K562 (cell line): ENCODE results near the gene VILL. TPM values are rescaled to one million over a fixed set of nuclear protein-coding genes. Genes with fewer than 3 reads are reported as not detected.

Experiments used
- ATAC-seq: fragments of 200-7000 bp; cut with Tn5 transposase; 3 replicates; pipeline ENCODE4 v1.9.1; 2020; ENCODE audit warnings: moderate library complexity
- BruUV-seq: library from RNA; stranded (reverse); fragments of 400-500 nt; replicated peaks from 2 replicates; lab custom pipeline; 2021; lab: Mats Ljungman, UMichigan
- CTCF ChIA-PET: fragments of 300-600 bp; formaldehyde crosslinking; extraction: SDS; loops from one replicate; lab custom pipeline; 2021; ENCODE audit warnings: low intra/inter-chr PET ratio; lab: Yijun Ruan, JAX
- POLR2A ChIA-PET: fragments of 300-600, 350-650 bp; sonication (Branson Sonifier 250); formaldehyde crosslinking; extraction: SDS; loops from one replicate; lab custom pipeline; 2021; ENCODE audit warnings: antibody characterized with exemption, inconsistent platforms; lab: Yijun Ruan, JAX
- DNase-seq, 4 experiments: peaks; one replicate each; pipeline versions ENCODE4 v3.0.0 to v3.0.0-alpha.2; 2011 to 2018; ENCODE audit warnings: low spot score in 3 of 4, mixed read lengths in 3 of 4; ENCODE audit errors: extremely low read depth in 1 of 4
- FAIRE-seq: peaks from 2 replicates; lab custom pipeline; 2011; peaks lifted over from hg19 to GRCh38; lab: Jason Lieb, UNC
- H2AFZ ChIP-seq: 2 replicates; pipeline ENCODE4 v1.6.0; 2011; ENCODE audit warnings: low read depth, low read length, control low read depth, inconsistent platforms
- H3K27ac ChIP-seq: fragments of 200-600 bp; 3 replicates; pipeline ENCODE4 v1.8.0; 2011; ENCODE audit warnings: low read depth, mild to moderate bottlenecking, control low read depth, inconsistent platforms, low read length, moderate library complexity, mixed read lengths; ENCODE audit errors: extremely low read depth
- H3K27me3 ChIP-seq, 2 experiments: fragments of 300-600 bp in 1 of 2; 2 replicates in 1 of 2; 3 replicates in 1 of 2; pipeline versions ENCODE4 v1.6.0 to v1.8.0; 2011; ENCODE audit warnings: inconsistent platforms in 2 of 2, low read length in 2 of 2, mild to moderate bottlenecking in 1 of 2, mixed read lengths in 1 of 2, moderate library complexity in 1 of 2; ENCODE audit not compliant: control insufficient read depth in 2 of 2, insufficient read depth in 2 of 2
- H3K36me3 ChIP-seq: fragments of 300-600 bp; 3 replicates; pipeline ENCODE4 v1.8.0; 2011; ENCODE audit warnings: mild to moderate bottlenecking, low read length, inconsistent platforms; ENCODE audit not compliant: control insufficient read depth, insufficient read depth
- H3K4me1 ChIP-seq, 2 experiments: fragments of 200-600 bp in 1 of 2; replicated peaks in 1 of 2; 2 replicates in 1 of 2; 3 replicates in 1 of 2; pipeline versions ENCODE4 v1.5.1 to v1.8.0; 2011; ENCODE audit warnings: inconsistent platforms in 2 of 2, low read length in 2 of 2, mild to moderate bottlenecking in 1 of 2, mixed read lengths in 1 of 2, moderate library complexity in 1 of 2; ENCODE audit not compliant: control insufficient read depth in 2 of 2, insufficient read depth in 2 of 2
- H3K4me2 ChIP-seq: 2 replicates; pipeline ENCODE4 v1.6.1; 2011; ENCODE audit warnings: low read length, control low read depth, inconsistent platforms, mixed read lengths; ENCODE audit not compliant: insufficient read depth
- H3K4me3 ChIP-seq: fragments of 200-600 bp; sonication (generic), shearing (Covaris generic); 2 replicates; pipeline ENCODE4 v1.5.1; 2016; ENCODE audit warnings: control low read depth, inconsistent platforms
- H3K79me2 ChIP-seq: fragments of 200-600 bp; 3 replicates; pipeline ENCODE4 v1.8.0; 2011; ENCODE audit warnings: low read length, inconsistent platforms; ENCODE audit not compliant: control insufficient read depth, insufficient read depth
- H3K9ac ChIP-seq, 2 experiments: 2 replicates each; pipeline versions ENCODE4 v1.6.0 to v1.6.1; 2011; ENCODE audit warnings: low read depth in 2 of 2, low read length in 2 of 2, control low read depth in 1 of 2, inconsistent platforms in 1 of 2, mild to moderate bottlenecking in 1 of 2, mixed read lengths in 1 of 2; ENCODE audit not compliant: insufficient read depth in 1 of 2
- H3K9me1 ChIP-seq: one replicate; pipeline ENCODE4 v1.6.0; 2011; ENCODE audit warnings: inconsistent platforms, mild to moderate bottlenecking, low read length, moderate library complexity; ENCODE audit not compliant: control insufficient read depth, insufficient read depth
- H3K9me3 ChIP-seq: replicated peaks from 2 replicates; pipeline ENCODE4 v1.5.1; 2011; ENCODE audit warnings: low read depth, low read length, inconsistent platforms; ENCODE audit not compliant: control insufficient read depth, insufficient read depth
- H4K20me1 ChIP-seq: replicated peaks from 2 replicates; pipeline ENCODE4 v1.6.1; 2011; ENCODE audit warnings: low read length, inconsistent platforms, mixed read lengths; ENCODE audit not compliant: control insufficient read depth, insufficient read depth
- BHLHE40 ChIP-seq: IDR thresholded peaks from 2 replicates; pipeline ENCODE4 v1.6.1; 2011; ENCODE audit warnings: low read length, improper control_type of control experiment
- CBFA2T3 ChIP-seq: fragments of 450-650 bp; IDR thresholded peaks from 2 replicates; pipeline ENCODE4 v1.6.1; 2017
- COPS2 ChIP-seq: fragments of 450-650 bp; conservative IDR thresholded peaks from 2 replicates; pipeline ENCODE4 v1.6.1; 2016; ENCODE audit warnings: mild to moderate bottlenecking, moderate library complexity
- CXXC5 ChIP-seq: fragments of 250-450 bp; sonication (Bioruptor Pico); IDR thresholded peaks from 2 replicates; pipeline ENCODE4 v1.8.0; 2022; ENCODE audit warnings: inconsistent platforms, mild to moderate bottlenecking, moderate library complexity
- FOSL1 ChIP-seq: fragments of 200-800 bp; sonication (Bioruptor generic); conservative IDR thresholded peaks from 2 replicates; pipeline ENCODE4 v1.6.1; 2016; ENCODE audit warnings: missing genetic modification characterization, missing compliant biosample characterization
- FOXM1 ChIP-seq, 2 experiments: fragments of 450-650 bp in 1 of 2; sonication (generic) in 1 of 2; formaldehyde crosslinking in 1 of 2; IDR thresholded peaks; 2 replicates each; pipeline versions ENCODE4 v1.6.1 to v1.9.0; 2017 to 2022; ENCODE audit warnings: low read depth in 2 of 2, mild to moderate bottlenecking in 2 of 2, missing genetic modification reagents in 1 of 2, moderate library complexity in 1 of 2
- HDGF ChIP-seq: fragments of 450-650 bp; IDR thresholded peaks from 2 replicates; pipeline ENCODE4 v1.6.1; 2016
- TRIM24 ChIP-seq, 2 experiments: fragments of 450-650 bp; IDR thresholded peaks; 2 replicates each; pipeline ENCODE4 v1.6.1; 2016
- ZEB2 ChIP-seq: fragments of 450-650 bp; IDR thresholded peaks from 2 replicates; pipeline ENCODE4 v1.6.1; 2016
- ZNF354B ChIP-seq: fragments of 250-450 bp; sonication (Bioruptor Pico); IDR thresholded peaks from 2 replicates; pipeline ENCODE4 v1.4.0; 2020
- ZNF408 ChIP-seq: fragments of 250-450 bp; sonication (Bioruptor Pico); IDR thresholded peaks from 2 replicates; pipeline ENCODE4 v1.4.0; 2020; ENCODE audit warnings: low read depth, mild to moderate bottlenecking, moderate library complexity
- ZNF431 ChIP-seq: sonication (generic); formaldehyde crosslinking; IDR thresholded peaks from 2 replicates; pipeline ENCODE4 v1.8.0; 2022; ENCODE audit warnings: mild to moderate bottlenecking, missing genetic modification reagents
- ZNF639 ChIP-seq, 2 experiments: fragments of 200-800 bp in 1 of 2; sonication (Bioruptor generic) in 1 of 2; sonication (generic) in 1 of 2; formaldehyde crosslinking in 1 of 2; IDR thresholded peaks in 1 of 2; conservative IDR thresholded peaks in 1 of 2; 2 replicates each; pipeline versions ENCODE4 v1.5.0 to v1.6.1; 2016 to 2020; ENCODE audit warnings: missing compliant biosample characterization in 1 of 2, missing genetic modification characterization in 1 of 2, missing genetic modification reagents in 1 of 2
- WGBS: fragments of 100-300 bp; shearing (Covaris generic); methylation state at CpG from one replicate; pipeline ENCODE4 v1.1.6; 2016; ENCODE audit warnings: low coverage, mixed read lengths; ENCODE audit not compliant: insufficient coverage; ENCODE audit errors: missing lambda C conversion rate; 5-methylcytosine and 5-hydroxymethylcytosine counted together
- in situ Hi-C: fragments of 300-500 bp; cut with MboI; formaldehyde crosslinking; loops from 4 replicates; pipeline ENCODE4 v1.15.0; 2018; ENCODE audit warnings: inconsistent platforms, mixed read lengths
- intact Hi-C: fragments of 100-400 bp; cut with micrococcal nuclease; formaldehyde crosslinking; loops from 2 replicates; pipeline ENCODE4 v1.14.2; 2022
- polyA plus RNA-seq, 8 experiments: library from polyadenylated mRNA; depleted of rRNA in 4 of 8; stranded (reverse) in 5 of 8; unstranded in 3 of 8; fragments of >200 nt; fragmentation: Nextera tagmentation in 2 of 8; fragmentation: Illumina TruSeq in 1 of 8; extraction: Ambion mirVana in 2 of 8; extraction: Trizol in 1 of 8; gene quantifications; 2 replicates each; pipeline versions ENCODE4 v1.2.1 to v1.2.3, GENCODE V29; 2011 to 2014; ENCODE audit warnings: inconsistent platforms in 1 of 8, missing spikeins in 1 of 8
- total RNA-seq, 7 experiments: library from RNA; depleted of rRNA in 6 of 7; stranded (reverse); fragments of >200 nt in 6 of 7; fragmentation: Illumina TruSeq in 2 of 7; extraction: Trizol in 2 of 7; gene quantifications; 2 replicates each; pipeline versions ENCODE4 v1.2.1 to v1.2.3, GENCODE V29; 2011 to 2021; ENCODE audit warnings: low replicate concordance in 1 of 7
- TF ChIP-seq, protein P1 (sequence below): fragments of 450-650 bp; IDR thresholded peaks from 2 replicates; pipeline ENCODE4 v1.6.1; 2016
- TF ChIP-seq, protein P2 (sequence below), 2 experiments: fragments of 450-650 bp in 1 of 2; sonication (generic) in 1 of 2; formaldehyde crosslinking; conservative IDR thresholded peaks; 2 replicates each; pipeline versions ENCODE4 v1.4.0 to v1.8.1; 2020 to 2022; ENCODE audit warnings: mild to moderate bottlenecking in 1 of 2, missing genetic modification reagents in 1 of 2

VILL gene
- total and polyA plus RNA-seq, 9 of the 15 experiments (the other 6 are each of a cell fraction or from before 2014, with no cell fraction given): 0.11 to 16.0 (median 8.8) TPM

DNA sequence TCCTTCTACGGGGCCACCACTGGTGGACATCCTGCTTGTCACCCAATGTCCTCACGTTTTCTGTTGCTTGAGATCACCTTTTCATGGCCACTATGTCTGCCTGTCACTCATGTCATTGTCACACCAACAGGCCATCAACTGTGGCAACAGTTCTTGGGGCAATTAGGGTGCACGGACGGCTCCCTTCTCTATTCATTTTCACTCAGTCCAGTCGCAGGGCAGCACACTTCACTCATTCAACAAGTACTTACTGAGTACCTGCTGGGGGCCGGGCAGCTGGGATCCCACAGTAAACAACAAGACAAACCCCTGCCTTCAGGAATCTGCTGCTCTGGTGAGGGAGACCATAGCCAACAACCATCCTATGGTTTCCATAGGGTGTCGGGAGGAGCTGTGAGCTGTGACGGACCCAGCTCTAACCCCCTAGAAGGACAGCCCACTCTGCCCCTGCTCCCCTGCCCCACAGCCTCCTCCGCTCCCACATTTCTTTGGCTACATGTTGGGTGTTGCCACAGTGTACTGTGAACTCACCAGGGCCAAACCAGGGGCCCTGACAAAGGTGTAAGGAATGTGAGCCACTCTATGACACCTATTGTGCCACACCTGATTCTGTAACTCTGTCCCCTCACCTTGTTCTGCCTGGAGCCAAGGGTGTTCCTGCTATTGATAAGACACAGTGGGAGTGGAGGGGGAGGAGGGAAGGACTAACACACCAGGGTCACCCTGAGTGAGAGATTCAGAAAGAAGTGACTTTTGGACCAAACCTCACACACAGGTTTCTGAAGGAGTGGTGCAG is 1.9 kb downstream of the VILL start:
- in situ Hi-C loops: no loop called here
- TF ChIP-seq BHLHE40: peak; percentile 14; the same call in 1 of the 2 replicates
- TF ChIP-seq ZNF639 (CRISPR knock-in tag; conservative IDR thresholded peaks at IDR 0.05 in 1 of 2, IDR thresholded peaks at IDR 0.05 in 1 of 2): no peak
- TF ChIP-seq COPS2: no peak
- TF ChIP-seq, protein P1, sequence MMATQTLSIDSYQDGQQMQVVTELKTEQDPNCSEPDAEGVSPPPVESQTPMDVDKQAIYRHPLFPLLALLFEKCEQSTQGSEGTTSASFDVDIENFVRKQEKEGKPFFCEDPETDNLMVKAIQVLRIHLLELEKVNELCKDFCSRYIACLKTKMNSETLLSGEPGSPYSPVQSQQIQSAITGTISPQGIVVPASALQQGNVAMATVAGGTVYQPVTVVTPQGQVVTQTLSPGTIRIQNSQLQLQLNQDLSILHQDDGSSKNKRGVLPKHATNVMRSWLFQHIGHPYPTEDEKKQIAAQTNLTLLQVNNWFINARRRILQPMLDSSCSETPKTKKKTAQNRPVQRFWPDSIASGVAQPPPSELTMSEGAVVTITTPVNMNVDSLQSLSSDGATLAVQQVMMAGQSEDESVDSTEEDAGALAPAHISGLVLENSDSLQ: peak; percentile 93
- no peak for TF ChIP-seq ZNF354B (CRISPR knock-in tag)
- TF ChIP-seq ZNF431 (CRISPR knock-in tag): no peak
- TF ChIP-seq ZEB2: 0 out of 2 replicates have a peak, but pooled peaks have one; percentile 19
- TF ChIP-seq, protein P2, sequence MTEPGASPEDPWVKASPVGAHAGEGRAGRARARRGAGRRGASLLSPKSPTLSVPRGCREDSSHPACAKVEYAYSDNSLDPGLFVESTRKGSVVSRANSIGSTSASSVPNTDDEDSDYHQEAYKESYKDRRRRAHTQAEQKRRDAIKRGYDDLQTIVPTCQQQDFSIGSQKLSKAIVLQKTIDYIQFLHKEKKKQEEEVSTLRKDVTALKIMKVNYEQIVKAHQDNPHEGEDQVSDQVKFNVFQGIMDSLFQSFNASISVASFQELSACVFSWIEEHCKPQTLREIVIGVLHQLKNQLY (CRISPR knock-in tag; conservative IDR thresholded peaks at IDR 0.05): peak in 1 of 2 experiments; percentile 53; a peak in 1 of 4 replicates
- no peak for TF ChIP-seq HDGF
- TF ChIP-seq CBFA2T3: 0 out of 2 replicates have a peak, but pooled peaks have one; percentile 15
- 0 out of 2 replicates have a peak, but pooled peaks have one; percentile 6 for TF ChIP-seq CXXC5 (CRISPR knock-in tag)
- no peak for TF ChIP-seq FOSL1 (tag)
- TF ChIP-seq ZNF408: no peak
- TF ChIP-seq FOXM1 (IDR thresholded peaks at IDR 0.05; ENCODE audit: low read depth): no peak
- TF ChIP-seq FOXM1 (CRISPR knock-in tag; IDR thresholded peaks at IDR 0.05; ENCODE audit: low read depth): no peak
- no peak for TF ChIP-seq TRIM24 (IDR thresholded peaks at IDR 0.05)

More for the DNA sequence above, 1.9 kb downstream of the VILL start:
- POLR2A ChIA-PET: interaction anchor here (0.6 to 2.2 kb wide), 6 partner anchors 9 to 127 kb away, joined by 3 to 8 read pairs (median 4); no protein-coding TSS in a partner anchor
- peak; percentile 59 for FAIRE-seq
- Histone ChIP-seq H3K9me1 (peaks cover 5% of the 10 kb centered on the region), H3K27me3 (no peaks in the 10 kb centered on the region), H3K27ac (peak overlapping the region; percentile 47; the same call in 2 of the 3 replicates), H4K20me1 (no peaks in the 10 kb centered on the region), H3K9me3 (no peaks in the 10 kb centered on the region), H3K4me3 (no peak overlapping the region), H3K79me2 (peaks cover 22% of the 10 kb centered on the region), H3K4me1 (peaks cover 59 to 64% of the 10 kb centered on the region in 2 experiments), H3K9ac (peak overlapping the region; percentile 80 to 91), H2AFZ (peak overlapping the region; percentile 97), H3K36me3 (peaks cover 23% of the 10 kb centered on the region), H3K4me2 (peak overlapping the region; percentile 86)
- peak in 3 of 4 experiments; percentile 51 to 64 (median 58) for DNase-seq
- 51% methylated on average over 8 of the region's 9 CpGs for WGBS
- ATAC-seq: peak; percentile 1; the same call in 1 of the 3 replicates
- CTCF ChIA-PET: no interaction called here
- no TSS peak for BruUV-seq
- intact Hi-C loops: no loop called here
